MM.1S (cell line): ENCODE results near the gene EML6.

ENCODE experiments used
- DNase-seq: peaks from one replicate; pipeline ENCODE4 v3.0.0-alpha.2; 2015
- H2AFZ ChIP-seq: fragments of 300-600 bp; sonication (generic); 2 replicates; pipeline ENCODE4 v1.6.0; 2016; ENCODE audit warnings: antibody characterized with exemption, low read length
- H3F3A ChIP-seq: fragments of 300-600 bp; sonication (generic); 2 replicates; pipeline ENCODE4 v1.6.1; 2016; ENCODE audit warnings: mild to moderate bottlenecking, antibody characterized with exemption, low read length, moderate library complexity, mixed read lengths; ENCODE audit not compliant: insufficient read depth
- H3K27ac ChIP-seq: fragments of 300-600 bp; sonication (generic); 2 replicates; pipeline ENCODE4 v1.5.1; 2016; ENCODE audit warnings: mild to moderate bottlenecking, low read length
- H3K27me3 ChIP-seq: fragments of 300-600 bp; sonication (generic); replicated peaks from 2 replicates; pipeline ENCODE4 v1.6.0; 2016; ENCODE audit warnings: low read length; ENCODE audit not compliant: insufficient read depth
- H3K36me3 ChIP-seq: fragments of 300-600 bp; sonication (generic); replicated peaks from 2 replicates; pipeline ENCODE4 v1.6.1; 2016; ENCODE audit warnings: mild to moderate bottlenecking, low read length, mixed read lengths; ENCODE audit not compliant: insufficient read depth
- H3K4me1 ChIP-seq: fragments of 300-600 bp; sonication (generic); 2 replicates; pipeline ENCODE4 v1.6.1; 2016; ENCODE audit warnings: low read length, mixed read lengths
- H3K4me2 ChIP-seq: fragments of 300-600 bp; sonication (generic); 2 replicates; pipeline ENCODE4 v1.6.0; 2016; ENCODE audit warnings: low read depth, low read length
- H3K4me3 ChIP-seq: fragments of 300-600 bp; sonication (generic); 2 replicates; pipeline ENCODE4 v1.5.1; 2016; ENCODE audit warnings: low read length, mixed read lengths
- H3K79me2 ChIP-seq: fragments of 300-600 bp; sonication (generic); 2 replicates; pipeline ENCODE4 v1.6.1; 2016; ENCODE audit warnings: mixed run types, low read length, mixed read lengths
- H3K9ac ChIP-seq: fragments of 300-600 bp; sonication (generic); 2 replicates; pipeline ENCODE4 v1.6.1; 2016; ENCODE audit warnings: low read length, mixed read lengths
- H3K9me2 ChIP-seq: fragments of 300-600 bp; sonication (generic); replicated peaks from 2 replicates; pipeline ENCODE4 v1.6.1; 2016; ENCODE audit warnings: mild to moderate bottlenecking, low read length, mixed read lengths; ENCODE audit not compliant: insufficient read depth
- H3K9me3 ChIP-seq: fragments of 300-600 bp; sonication (generic); replicated peaks from 2 replicates; pipeline ENCODE4 v1.6.1; 2016; ENCODE audit warnings: mild to moderate bottlenecking, low read length, mixed read lengths; ENCODE audit not compliant: insufficient read depth
- H4K20me1 ChIP-seq: fragments of 300-600 bp; sonication (generic); 2 replicates; pipeline ENCODE4 v1.6.1; 2016; ENCODE audit warnings: mild to moderate bottlenecking, low read length, moderate library complexity, mixed read lengths; ENCODE audit not compliant: insufficient read depth
- EZH2 ChIP-seq: fragments of 300-600 bp; sonication (generic); optimal IDR thresholded peaks from 2 replicates; pipeline ENCODE3; 2017; ENCODE audit warnings: low read depth, mild to moderate bottlenecking, antibody characterized with exemption, low read length, mixed read lengths
- EZH2phosphoT487 ChIP-seq: fragments of 300-600 bp; sonication (generic); IDR thresholded peaks from 2 replicates; pipeline ENCODE4 v1.6.1; 2018; ENCODE audit warnings: antibody characterized with exemption, low read length
- TF ChIP-seq, protein P1 (sequence below): fragments of 300-600 bp; sonication (generic); IDR thresholded peaks from 2 replicates; pipeline ENCODE4 v1.5.1; 2016; ENCODE audit warnings: antibody characterized with exemption, low read length, mixed read lengths

EML6 gene

DNA sequence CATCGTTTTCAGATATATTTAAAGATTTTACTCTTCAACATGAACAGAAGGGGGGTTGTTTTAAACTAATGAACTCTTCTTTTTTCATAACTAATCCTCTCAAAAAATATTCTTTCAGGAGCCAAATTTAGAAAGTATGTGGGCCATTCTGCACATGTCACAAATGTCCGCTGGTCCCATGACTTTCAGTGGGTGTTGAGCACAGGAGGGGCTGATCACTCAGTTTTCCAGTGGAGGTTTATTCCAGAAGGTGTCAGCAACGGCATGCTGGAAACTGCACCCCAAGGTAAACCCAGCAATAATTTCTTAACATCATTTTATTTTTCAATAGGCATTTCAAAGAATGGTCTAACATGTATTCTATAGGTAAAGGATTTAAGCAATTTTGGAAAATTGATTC, 136.0 kb downstream of the EML6 start:
- no peak overlapping the region for H2AFZ ChIP-seq
- H3K9ac ChIP-seq = no peak overlapping the region
- no peak for TF ChIP-seq EZH2phosphoT487
- TF ChIP-seq, protein P1, sequence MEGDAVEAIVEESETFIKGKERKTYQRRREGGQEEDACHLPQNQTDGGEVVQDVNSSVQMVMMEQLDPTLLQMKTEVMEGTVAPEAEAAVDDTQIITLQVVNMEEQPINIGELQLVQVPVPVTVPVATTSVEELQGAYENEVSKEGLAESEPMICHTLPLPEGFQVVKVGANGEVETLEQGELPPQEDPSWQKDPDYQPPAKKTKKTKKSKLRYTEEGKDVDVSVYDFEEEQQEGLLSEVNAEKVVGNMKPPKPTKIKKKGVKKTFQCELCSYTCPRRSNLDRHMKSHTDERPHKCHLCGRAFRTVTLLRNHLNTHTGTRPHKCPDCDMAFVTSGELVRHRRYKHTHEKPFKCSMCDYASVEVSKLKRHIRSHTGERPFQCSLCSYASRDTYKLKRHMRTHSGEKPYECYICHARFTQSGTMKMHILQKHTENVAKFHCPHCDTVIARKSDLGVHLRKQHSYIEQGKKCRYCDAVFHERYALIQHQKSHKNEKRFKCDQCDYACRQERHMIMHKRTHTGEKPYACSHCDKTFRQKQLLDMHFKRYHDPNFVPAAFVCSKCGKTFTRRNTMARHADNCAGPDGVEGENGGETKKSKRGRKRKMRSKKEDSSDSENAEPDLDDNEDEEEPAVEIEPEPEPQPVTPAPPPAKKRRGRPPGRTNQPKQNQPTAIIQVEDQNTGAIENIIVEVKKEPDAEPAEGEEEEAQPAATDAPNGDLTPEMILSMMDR = no peak
- no peak for TF ChIP-seq EZH2
- no peaks in the 10 kb centered on the region for H3K36me3 ChIP-seq
- H3K4me1 ChIP-seq = no peaks in the 10 kb centered on the region
- H3K4me2 ChIP-seq = no peak overlapping the region
- no peak overlapping the region for H3K4me3 ChIP-seq
- H3K79me2 ChIP-seq = no peaks in the 10 kb centered on the region
- H3K27me3 ChIP-seq = no peaks in the 10 kb centered on the region
- DNase-seq = no peak
- H3K9me3 ChIP-seq = no peaks in the 10 kb centered on the region
- no peaks in the 10 kb centered on the region for H3K9me2 ChIP-seq
- H3F3A ChIP-seq = no peaks in the 10 kb centered on the region
- H3K27ac ChIP-seq = no peak overlapping the region
- no peaks in the 10 kb centered on the region for H4K20me1 ChIP-seq

GRCh38 chr2:54859997-54860701, 136.7 kb downstream of the EML6 start:
- Histone ChIP-seq H4K20me1 (no peaks in the 10 kb centered on the region), H3K79me2 (no peaks in the 10 kb centered on the region), H3F3A (no peaks in the 10 kb centered on the region), H2AFZ (no peak overlapping the region), H3K27me3 (no peaks in the 10 kb centered on the region), H3K27ac (no peak overlapping the region), H3K9ac (no peak overlapping the region), H3K4me2 (no peak overlapping the region), H3K9me3 (no peaks in the 10 kb centered on the region), H3K36me3 (no peaks in the 10 kb centered on the region), H3K4me1 (no peaks in the 10 kb centered on the region), H3K9me2 (no peaks in the 10 kb centered on the region), H3K4me3 (no peak overlapping the region)
- no peak for DNase-seq
- TF ChIP-seq, protein P1 = no peak
- TF ChIP-seq EZH2 = no peak
- no peak for TF ChIP-seq EZH2phosphoT487

DNA sequence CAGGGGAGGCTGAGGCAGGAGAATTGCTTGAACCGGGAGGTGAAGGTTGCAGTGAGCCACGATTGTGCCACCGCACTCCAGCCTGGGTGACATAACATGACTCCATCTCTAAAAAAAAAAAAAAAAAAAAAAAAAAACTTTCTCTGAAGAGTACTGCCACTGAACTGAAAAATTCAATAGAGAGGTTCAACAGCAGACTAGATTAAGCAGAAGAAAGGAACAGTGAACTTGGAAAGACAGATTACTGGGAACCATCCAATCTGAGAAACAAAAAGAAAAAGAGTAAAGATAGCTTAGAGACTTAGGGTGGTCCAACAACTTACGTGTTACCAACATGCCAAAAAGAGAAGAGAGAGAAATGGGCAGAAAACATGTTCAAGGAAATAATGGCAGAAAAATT, 138.8 kb downstream of the EML6 start:
- H3K27me3 ChIP-seq = no peaks in the 10 kb centered on the region
- H3K9ac ChIP-seq = no peak overlapping the region
- no peaks in the 10 kb centered on the region for H3K79me2 ChIP-seq
- no peak overlapping the region for H3K4me2 ChIP-seq
- H3K9me3 ChIP-seq = no peaks in the 10 kb centered on the region
- H3K36me3 ChIP-seq = no peaks in the 10 kb centered on the region
- H3K4me1 ChIP-seq = peaks cover 7% of the 10 kb centered on the region
- H4K20me1 ChIP-seq = no peaks in the 10 kb centered on the region
- no peaks in the 10 kb centered on the region for H3K9me2 ChIP-seq
- H2AFZ ChIP-seq = no peak overlapping the region
- TF ChIP-seq, protein P1 = no peak
- TF ChIP-seq EZH2phosphoT487 = no peak
- TF ChIP-seq EZH2 = no peak
- no peak overlapping the region for H3K4me3 ChIP-seq
- no peak for DNase-seq
- no peaks in the 10 kb centered on the region; the same call in 1 of the 2 replicates for H3F3A ChIP-seq
- no peak overlapping the region for H3K27ac ChIP-seq
